GM08714 (cell line): ENCODE results near the gene WASL.
"Not testable (repeated sequence)": the region's sequence is repeated elsewhere in the genome, so short reads cannot be mapped to it uniquely, and the experiment has no call there.

Experiments used
- H3K4me3 ChIP-seq: fragments of 200-500 bp; sonication (Bioruptor generic); 2 replicates; pipeline ENCODE4 v1.5.1; 2014; ENCODE audit warnings: mild to moderate bottlenecking, low read length, inconsistent platforms
- ZNF274 ChIP-seq: IDR thresholded peaks from 2 replicates; pipeline ENCODE4 v1.6.1; 2012; ENCODE audit warnings: mild to moderate bottlenecking, low read depth, low read length

The WASL gene

DNA sequence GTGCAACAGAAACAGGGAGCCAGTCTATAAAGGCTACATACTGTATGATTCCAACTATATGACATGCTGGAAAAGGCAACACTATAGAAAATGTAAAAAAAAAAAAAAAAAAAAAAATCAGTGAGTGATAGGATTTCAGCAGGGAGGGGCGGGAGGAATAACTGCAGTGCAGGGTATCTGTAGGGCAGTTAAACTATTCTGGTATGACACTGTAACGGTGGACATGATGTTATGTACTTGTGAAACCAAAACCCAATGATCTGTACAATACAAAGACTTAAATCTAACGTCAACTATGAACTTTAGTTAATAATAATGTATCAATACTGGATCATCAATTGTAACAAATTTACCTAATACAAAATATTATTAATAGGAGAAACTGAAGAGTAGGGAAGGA, 14.3 kb downstream of the WASL start:
- TF ChIP-seq ZNF274 = no peak
- no peak overlapping the region for H3K4me3 ChIP-seq

GRCh38 chr7:123732413-123733091, 16.3 kb downstream of the WASL start:
- TF ChIP-seq ZNF274 = no peak

GRCh38 chr7:123729218-123729578, 19.6 kb downstream of the WASL start:
- no peak overlapping the region for H3K4me3 ChIP-seq
- no peak for TF ChIP-seq ZNF274

More at GRCh38 chr7:123732413-123733091, 16.3 kb downstream of the WASL start:
- H3K4me3 ChIP-seq = no peak overlapping the region

DNA sequence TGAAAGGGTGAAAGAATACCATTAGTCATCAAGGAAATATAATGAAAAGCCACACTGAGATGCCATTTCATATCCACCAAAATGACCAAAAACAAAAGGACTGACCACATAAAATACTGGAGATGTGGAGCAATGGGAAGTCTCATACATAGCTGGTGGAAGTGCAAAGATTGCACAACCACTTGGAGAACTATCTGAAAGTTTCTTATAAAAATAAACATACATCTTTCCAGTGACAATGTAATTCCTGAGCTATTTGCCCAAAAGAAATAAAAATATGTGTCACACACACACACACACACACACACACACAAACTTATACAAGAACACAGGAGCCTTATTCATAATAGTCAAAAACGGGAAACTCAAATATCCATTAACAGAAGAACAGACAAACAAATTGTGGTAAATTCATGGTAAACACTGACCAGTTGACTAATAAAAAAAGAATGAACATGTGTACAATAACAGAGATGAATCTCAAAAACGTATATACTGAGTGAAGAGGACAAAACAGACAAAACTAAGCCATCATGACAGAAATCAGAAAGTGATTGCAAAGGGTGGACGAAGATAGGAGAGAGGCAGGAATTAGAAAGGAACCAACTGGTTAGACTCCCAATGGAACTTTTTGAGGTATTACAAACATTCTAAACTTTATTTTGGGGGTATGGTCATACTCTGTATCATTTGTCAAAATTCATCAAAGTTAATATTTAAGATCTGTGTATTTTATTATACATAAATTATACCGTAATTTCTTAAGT, 21.5 kb downstream of the WASL start:
- H3K4me3 ChIP-seq = no peak overlapping the region
- no peak for TF ChIP-seq ZNF274

DNA sequence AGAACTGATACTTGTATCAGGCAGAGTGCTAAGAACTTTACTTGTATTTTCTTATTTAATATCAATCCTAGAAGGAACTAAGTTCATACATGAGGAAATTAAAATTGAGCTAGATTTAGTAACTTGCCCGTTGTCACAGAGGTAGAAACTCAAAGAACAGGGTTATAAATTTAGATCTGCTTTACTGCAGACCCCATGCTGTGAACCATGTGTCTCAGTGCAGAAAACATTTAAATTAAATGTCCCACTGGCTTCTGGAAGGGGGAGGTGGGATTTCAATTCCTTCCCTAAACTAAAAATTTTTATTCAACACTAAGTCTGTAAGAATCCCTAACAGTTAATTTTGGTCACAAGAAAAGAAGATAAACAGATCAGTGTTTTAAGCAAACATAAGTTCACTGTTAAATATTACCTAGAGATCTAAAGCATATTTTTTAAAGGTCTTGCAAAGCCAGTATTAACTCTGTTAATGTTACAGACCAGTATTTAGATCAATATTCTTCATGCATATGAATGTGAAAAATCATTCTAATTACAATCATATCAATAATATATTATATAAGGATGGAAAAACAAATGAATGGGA, 23.1 kb downstream of the WASL start:
- H3K4me3 ChIP-seq = no peak overlapping the region
- no peak for TF ChIP-seq ZNF274

GRCh38 chr7:123724817-123725253, 24.0 kb downstream of the WASL start:
- no peak for TF ChIP-seq ZNF274
- H3K4me3 ChIP-seq = no peak overlapping the region

- no peak for TF ChIP-seq ZNF274
- H3K4me3 ChIP-seq = no peak overlapping the region
Measured at GRCh38 chr7:123723913-123724312, 24.9 kb downstream of the WASL start.

DNA sequence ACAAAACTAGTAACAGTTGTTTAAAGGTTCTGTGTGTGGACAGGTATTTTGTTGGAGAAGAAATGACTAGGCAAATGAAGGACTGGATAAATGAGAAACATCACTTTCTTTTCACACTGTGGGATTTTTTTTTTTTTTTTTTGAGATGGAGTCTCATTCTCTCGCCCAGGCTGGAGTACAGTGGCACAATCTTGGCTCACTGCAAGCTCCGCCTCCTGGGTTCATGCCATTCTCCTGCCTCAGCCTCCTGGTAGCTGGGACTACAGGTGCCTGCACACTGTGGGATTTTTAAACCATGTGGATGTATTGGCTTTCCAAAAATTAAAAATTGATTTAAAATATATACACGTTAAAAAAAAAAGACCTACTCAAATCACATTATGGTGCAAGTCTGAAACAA, 28.3 kb downstream of the WASL start:
- H3K4me3 ChIP-seq = not testable (repeated sequence)

GRCh38 chr7:123719197-123719721, 29.5 kb downstream of the WASL start:
- no peak for TF ChIP-seq ZNF274

DNA sequence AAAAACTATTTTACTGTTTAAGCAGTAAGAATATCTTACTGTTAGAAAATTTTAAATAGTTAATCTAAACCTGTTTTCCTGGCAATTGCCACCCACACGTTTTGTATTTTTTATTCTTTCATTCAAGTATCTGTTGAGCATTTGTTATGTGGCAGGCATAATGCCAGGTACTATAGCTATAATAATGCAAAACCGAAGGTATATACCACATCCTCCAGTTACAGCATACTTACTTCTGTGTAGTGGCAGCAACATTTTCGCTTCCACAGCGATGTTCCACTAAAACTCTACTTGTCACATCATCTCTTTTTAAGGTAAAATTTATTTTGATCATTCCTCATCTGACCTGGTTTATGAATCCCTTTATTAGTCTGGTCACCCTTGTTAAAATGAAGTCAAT, 30.0 kb downstream of the WASL start:
- TF ChIP-seq ZNF274 = no peak

More at GRCh38 chr7:123719197-123719721, 29.5 kb downstream of the WASL start:
- no peak overlapping the region for H3K4me3 ChIP-seq

DNA sequence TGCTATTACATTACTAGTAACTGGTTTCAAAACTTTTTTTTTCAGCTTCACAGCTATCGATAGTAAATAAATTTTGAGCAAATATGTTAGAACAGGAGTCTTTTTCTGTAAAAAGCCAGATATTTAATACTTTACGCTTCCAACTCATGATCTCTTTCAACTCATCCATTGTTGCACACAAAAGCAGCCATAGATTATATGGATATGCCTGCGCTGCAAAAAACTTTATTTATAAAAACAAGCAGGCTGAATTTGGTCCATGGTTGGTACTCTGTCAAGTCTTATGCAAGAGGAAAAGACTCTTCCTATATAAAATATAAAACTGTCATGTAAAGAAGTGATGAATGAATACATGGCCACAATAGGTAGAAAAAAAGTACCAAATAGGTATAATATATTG, 31.1 kb downstream of the WASL start:
- TF ChIP-seq ZNF274 = no peak

More for the DNA sequence above, 30.0 kb downstream of the WASL start:
- no peak overlapping the region for H3K4me3 ChIP-seq

DNA sequence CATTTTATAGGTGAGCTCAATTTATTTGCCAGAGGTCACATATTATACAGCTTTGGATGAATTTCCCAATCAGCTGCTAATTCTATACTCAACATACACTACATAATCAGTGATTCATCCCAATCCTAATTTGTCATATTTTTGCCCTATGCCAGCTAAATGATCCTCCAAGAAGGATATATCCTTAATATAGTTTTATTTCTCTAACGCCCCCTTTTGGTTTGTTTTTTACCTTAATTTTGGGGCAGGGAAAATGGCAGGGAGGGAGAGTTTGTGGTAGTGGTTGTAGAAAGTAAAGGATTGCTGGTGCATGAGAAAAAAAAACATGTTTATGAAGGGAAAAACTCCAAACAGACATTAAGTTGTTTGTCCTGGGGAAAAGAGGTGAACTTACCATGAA, 31.9 kb downstream of the WASL start:
- no peak overlapping the region for H3K4me3 ChIP-seq
- TF ChIP-seq ZNF274 = no peak

More for the DNA sequence above, 31.1 kb downstream of the WASL start:
- H3K4me3 ChIP-seq = no peak overlapping the region

GRCh38 chr7:123715799-123716198, 33.0 kb downstream of the WASL start:
- no peak for TF ChIP-seq ZNF274
- no peak overlapping the region for H3K4me3 ChIP-seq

DNA sequence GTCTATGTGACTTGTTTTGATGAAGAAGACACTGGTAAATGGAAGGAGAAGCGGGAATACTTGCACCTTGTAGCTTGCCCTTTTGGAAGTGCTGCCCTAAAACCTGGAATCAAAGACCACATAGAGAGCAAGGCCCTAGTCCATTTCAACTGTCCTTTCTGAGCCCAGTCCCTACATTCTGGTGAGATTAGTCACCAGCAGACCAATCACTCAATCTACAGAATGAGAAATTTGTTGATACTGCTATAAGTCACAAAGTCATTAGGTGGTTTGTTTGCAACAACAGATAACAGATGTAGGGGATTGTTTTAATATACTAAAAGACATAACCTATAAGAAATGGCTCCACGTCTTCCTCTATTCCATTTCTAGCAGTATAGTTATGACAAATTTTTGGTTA, 33.6 kb downstream of the WASL start:
- TF ChIP-seq ZNF274 = no peak
- H3K4me3 ChIP-seq = no peak overlapping the region
